WI38 (cell line): ENCODE data around the gene PRAMEF12.
"Not testable (repeated sequence)": the region's sequence is repeated elsewhere in the genome, so short reads cannot be mapped to it uniquely, and the experiment has no call there.

Source experiments
- H3K4me3 ChIP-seq: 2 replicates; pipeline ENCODE4 v1.5.1; 2011; ENCODE audit warnings: low read depth, mild to moderate bottlenecking, control low read depth, low read length
- CTCF ChIP-seq: IDR thresholded peaks from 2 replicates; pipeline ENCODE4 v1.5.1; 2012; ENCODE audit warnings: low read depth, mild to moderate bottlenecking, control low read depth, low read length

Gene PRAMEF12

GRCh38 chr1:12773438-12773837 is at the start of gene PRAMEF12:
Gene PRAMEF12, plus strand, starts transcription at chr1:12773738. Its CDS starts 1,130 bp downstream, at chr1:12774868.
- no peak within 1 kb of the TSS for H3K4me3 ChIP-seq
- TF ChIP-seq CTCF = no peak

- no peak for TF ChIP-seq CTCF
- H3K4me3 ChIP-seq = no peak overlapping the region
Observed at GRCh38 chr1:12728391-12728790, 45.1 kb upstream of the PRAMEF12 start.

GRCh38 chr1:12730156-12730555 is 43.4 kb upstream of the PRAMEF12 start:
- TF ChIP-seq CTCF = no peak
- no peak overlapping the region for H3K4me3 ChIP-seq

GRCh38 chr1:12731084-12731483 is 42.5 kb upstream of the PRAMEF12 start:
- not testable (repeated sequence) for H3K4me3 ChIP-seq

GRCh38 chr1:12734651-12735050 is 38.9 kb upstream of the PRAMEF12 start:
- no peak overlapping the region for H3K4me3 ChIP-seq
- TF ChIP-seq CTCF = no peak

GRCh38 chr1:12738934-12739333 is 34.6 kb upstream of the PRAMEF12 start:
- TF ChIP-seq CTCF = no peak
- no peak overlapping the region for H3K4me3 ChIP-seq

GRCh38 chr1:12739613-12740012 is 33.9 kb upstream of the PRAMEF12 start:
- no peak overlapping the region for H3K4me3 ChIP-seq
- TF ChIP-seq CTCF = no peak

- TF ChIP-seq CTCF = no peak
- no peak overlapping the region for H3K4me3 ChIP-seq
Observed at GRCh38 chr1:12741946-12742345, 31.6 kb upstream of the PRAMEF12 start.
